NCI-H69 (cell line): ENCODE results near the gene GPR50.

Source experiments
- DNase-seq: peaks from one replicate; lab custom pipeline; 2025; lab: John Stamatoyannopoulos, UW

The GPR50 gene

GRCh38 chrX:151176231-151176750 lies at the start of gene GPR50:
Gene GPR50, plus strand, starts transcription at chrX:151176584. Its CDS starts 138 bp downstream, at chrX:151176722.
- peak; percentile 56 for DNase-seq

DNA sequence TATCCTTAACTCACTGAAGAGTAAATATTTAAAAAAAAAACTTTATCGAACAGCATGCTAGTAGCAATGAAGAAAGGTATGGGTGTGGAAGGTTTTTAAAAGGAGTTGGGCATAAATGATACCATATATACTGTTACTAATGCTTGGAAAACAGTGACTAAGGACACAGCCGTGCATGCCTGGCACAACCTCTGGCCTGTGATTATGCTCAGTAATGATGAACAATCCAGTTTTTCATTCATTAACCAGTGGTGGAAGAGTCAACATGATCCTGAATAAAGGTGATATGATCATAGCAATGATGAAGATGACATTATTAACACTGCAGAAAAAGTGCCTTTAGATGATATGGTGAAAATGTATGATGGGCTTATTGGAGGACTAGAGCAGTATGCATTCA lies 43.9 kb upstream of the GPR50 start:
- DNase-seq: no peak

GRCh38 chrX:151151665-151152267 lies 24.6 kb upstream of the GPR50 start:
- peak; percentile 50 for DNase-seq

DNA sequence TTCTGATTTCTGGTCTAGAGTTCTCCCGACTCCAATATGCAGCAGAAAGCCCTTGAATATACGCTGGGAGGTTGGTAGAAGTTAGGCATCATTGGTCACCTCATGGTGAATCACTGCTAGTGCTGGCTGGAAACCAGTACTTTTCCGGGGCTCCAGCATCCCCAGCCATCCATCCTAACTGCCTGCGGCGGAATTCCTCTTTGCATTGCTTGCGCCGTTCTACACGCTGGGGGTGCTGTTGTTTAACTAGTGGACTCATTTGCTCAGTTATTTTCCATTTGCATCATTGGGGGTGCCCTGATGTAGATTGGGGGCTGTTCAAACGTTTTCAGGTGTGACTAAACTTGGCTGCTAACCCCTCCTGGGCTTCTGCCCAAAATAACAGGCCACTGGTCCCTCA lies 23.3 kb upstream of the GPR50 start:
- DNase-seq: peak; percentile 23

DNA sequence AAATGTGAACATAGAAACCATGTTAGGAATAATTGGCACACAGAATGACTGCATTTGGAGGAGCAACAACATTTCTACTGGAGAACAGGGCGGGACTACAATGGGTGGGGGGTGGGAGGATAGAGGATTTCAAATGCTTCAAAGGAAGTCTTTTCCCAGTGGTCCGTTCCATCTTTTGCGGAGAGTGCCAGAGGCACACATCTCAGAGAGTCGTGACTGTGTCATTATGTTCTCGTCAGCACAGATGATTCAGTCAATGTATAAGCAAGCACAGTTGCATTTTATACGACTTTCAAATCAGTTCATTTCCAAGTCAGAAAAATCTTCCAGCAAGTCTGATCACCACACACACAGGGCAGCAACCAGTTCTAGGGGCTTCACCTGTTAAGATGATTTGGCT lies 22.7 kb upstream of the GPR50 start:
- DNase-seq: no peak

DNA sequence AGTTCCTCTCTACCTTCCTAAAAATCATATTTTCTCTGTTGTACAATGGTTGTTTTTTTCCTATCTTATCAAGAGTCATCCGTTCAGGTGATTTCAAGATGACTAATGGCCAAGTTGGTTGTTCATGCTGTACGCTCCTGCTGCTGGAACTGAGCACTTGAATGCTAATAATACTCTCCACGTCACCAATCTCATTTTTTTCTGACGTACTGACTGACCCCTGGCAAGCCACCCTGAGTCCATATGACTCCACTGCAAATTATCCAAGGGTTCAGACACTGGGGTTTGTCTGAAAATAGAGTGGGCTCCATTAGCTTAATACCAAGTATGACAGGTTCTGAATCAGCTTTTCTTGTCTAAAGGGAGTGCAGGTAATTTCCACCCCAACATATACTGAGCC lies 21.1 kb upstream of the GPR50 start:
- DNase-seq: no peak

DNA sequence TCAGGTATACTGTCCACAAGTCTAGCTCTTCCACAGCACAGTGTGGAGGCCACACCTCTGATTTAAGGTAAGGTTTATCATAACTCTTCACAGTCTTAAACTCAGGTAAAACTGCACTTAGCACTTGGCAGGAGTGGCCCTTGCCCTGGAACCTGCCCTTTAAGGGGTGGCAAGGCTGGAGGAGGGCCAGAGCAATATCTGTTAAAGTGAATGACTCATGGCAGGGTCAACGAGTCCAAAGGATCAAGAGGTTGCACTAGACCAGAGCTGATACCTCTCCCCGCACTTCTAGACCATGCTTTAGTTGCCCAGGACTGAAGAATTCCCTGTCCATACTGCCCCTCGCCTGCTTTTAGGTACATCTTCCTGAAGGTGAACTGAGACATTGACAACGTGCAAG lies 14.7 kb upstream of the GPR50 start:
- DNase-seq: no peak

DNA sequence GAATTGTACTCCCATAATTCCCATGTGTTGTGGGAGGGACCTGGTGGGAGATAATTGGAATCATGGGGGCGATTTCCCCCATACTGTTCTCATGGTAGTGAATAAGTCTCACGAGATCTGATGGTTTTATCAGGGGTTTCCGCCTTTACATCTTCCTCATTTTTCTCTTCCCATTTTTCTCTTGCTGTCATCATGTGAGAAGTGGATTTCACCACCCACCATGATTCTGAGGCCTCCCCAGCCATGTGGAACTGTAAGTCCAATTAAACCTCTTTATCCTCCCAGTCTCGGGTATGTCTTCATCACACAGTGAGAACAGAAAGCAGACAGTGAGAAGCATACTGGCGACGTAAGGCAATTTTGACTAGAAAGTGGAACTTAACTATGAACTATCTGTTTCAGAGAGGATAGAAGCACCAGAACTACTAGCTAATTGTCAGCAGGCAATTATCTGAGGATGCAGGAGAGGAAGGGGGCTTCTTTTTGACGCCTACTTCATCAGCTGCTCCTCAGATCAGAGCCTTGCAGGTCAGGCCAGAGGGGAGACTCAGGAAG lies 8.5 kb upstream of the GPR50 start:
- DNase-seq: no peak

DNA sequence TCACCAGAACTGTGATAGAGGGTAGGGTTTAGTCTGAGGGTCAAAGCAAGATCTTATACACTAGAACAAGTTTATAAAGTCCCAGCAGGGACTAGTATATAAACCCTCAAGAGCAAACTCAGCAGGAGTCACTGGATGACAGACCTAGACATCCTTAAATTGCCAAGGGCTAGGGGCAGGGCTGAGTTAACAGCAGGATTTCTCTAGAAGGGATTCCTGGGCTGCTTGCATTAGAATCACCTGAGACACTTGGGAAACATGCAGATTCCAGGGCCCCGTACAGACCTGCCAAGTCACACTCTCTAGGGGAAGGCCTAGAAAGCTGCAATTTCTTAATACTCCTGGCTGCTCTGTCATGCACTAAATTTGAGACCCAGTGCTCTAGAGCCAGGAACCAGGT lies 6.6 kb upstream of the GPR50 start:
- DNase-seq: no peak

DNA sequence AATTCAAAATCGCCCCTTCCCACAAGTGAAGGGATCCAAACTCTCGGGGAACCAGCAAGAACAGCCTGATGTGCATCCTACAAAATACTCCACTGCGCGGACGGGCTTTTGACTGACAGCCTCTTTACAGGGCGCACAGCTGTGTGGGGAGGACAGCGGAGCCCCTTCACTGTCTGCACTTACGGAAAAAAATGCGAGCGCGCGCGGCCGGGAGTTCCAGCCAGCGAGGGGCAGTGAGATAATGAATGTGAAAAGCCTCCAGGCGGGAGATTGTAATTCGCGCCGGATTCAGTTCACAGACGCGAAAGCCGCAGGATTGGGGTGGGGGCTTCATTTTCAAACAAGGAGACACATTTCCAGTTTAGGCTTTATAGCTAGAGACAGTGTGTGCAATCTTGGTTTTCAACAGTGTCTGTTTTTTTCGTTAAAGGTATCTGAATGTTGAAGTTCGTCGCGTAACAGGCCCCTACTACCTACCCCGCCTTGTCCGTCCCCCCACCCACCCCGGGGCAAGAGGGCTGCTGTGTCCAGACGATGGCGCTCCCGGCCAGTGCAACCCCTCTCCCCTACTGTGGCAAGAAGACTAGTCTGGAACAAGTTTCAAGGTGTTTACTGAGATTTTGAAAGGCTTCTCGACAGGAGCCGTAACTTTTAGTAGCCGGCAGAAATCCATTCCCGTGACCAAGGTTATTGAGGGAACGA lies 1.7 kb upstream of the GPR50 start:
- DNase-seq: peak; percentile 3

- DNase-seq: no peak
These were observed 911 bp upstream of the GPR50 start for GRCh38 chrX:151175283-151176062.

DNA sequence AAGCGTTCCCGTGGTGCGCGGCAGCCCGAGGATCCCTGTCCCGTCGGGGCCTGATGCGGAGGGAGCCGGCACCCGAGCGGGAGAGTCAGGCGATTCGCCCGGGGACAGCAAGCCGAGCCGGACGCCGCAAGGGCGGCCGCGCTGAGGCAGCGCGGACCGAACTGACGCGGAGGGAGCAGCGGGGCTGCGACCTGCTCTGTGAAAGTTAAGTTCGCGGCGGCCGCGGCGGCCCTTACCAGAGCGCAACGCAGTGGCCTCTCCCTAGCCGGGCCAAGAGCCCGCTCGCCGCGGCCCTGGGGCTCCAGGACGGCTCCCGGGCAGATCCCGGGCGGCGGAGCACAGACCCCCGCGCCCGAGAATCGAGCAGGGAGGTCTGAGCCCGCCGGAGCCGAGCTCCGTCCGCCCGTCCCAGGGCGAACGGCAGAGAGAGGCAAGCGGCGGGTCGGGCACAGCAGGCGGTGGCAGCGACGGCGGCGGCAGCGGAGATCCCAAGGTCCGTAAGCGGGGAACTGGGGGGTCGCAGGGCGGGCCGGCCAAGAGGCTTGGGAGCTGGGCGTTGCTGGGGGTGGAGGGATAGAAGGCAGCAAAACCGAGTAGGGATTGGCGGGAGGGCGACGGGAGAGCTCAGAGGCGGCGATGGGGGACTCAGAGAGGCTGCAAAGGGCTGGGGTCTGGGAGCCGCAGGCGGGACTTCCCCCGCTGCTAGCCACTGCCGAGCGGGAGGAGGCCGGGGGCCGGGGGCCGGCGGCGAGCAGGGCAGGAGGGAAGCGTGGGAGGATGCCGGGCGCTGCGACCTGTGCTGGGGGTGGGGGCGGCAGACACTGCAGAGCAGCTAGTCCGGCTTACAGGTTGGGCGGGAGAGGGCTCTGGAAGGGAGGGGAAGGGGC lies 1.0 kb downstream of the GPR50 start:
- peak; percentile 19 for DNase-seq

DNA sequence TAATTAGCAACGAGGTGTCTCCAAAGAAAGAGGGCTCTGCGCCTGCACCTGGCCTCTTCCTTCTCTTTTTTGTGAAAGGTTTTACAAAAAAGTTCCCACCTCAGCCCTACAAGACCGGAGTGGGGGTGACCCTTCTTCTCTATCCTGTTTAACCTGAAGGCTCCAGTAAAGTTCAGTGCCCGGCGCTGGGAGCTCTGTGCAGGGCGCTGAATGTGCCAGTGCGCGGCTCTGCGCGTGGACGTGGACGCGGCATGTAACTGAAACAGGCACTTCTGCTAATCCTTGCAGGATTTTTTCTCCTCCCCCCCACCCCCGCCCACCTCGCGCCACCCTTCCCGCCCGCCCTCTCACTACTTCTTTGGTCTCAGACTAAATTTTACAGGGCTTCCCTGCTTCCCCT lies 2.4 kb downstream of the GPR50 start:
- no peak for DNase-seq

DNA sequence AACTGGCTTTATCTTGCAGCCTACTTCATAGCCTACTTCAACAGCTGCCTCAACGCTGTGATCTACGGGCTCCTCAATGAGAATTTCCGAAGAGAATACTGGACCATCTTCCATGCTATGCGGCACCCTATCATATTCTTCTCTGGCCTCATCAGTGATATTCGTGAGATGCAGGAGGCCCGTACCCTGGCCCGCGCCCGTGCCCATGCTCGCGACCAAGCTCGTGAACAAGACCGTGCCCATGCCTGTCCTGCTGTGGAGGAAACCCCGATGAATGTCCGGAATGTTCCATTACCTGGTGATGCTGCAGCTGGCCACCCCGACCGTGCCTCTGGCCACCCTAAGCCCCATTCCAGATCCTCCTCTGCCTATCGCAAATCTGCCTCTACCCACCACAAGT lies 4.0 kb downstream of the GPR50 start:
- no peak for DNase-seq

- DNase-seq: no peak
These were observed 4.7 kb downstream of the GPR50 start for GRCh38 chrX:151181088-151181487.

- DNase-seq: no peak
These were observed 6.9 kb downstream of the GPR50 start for GRCh38 chrX:151183233-151183753.

DNA sequence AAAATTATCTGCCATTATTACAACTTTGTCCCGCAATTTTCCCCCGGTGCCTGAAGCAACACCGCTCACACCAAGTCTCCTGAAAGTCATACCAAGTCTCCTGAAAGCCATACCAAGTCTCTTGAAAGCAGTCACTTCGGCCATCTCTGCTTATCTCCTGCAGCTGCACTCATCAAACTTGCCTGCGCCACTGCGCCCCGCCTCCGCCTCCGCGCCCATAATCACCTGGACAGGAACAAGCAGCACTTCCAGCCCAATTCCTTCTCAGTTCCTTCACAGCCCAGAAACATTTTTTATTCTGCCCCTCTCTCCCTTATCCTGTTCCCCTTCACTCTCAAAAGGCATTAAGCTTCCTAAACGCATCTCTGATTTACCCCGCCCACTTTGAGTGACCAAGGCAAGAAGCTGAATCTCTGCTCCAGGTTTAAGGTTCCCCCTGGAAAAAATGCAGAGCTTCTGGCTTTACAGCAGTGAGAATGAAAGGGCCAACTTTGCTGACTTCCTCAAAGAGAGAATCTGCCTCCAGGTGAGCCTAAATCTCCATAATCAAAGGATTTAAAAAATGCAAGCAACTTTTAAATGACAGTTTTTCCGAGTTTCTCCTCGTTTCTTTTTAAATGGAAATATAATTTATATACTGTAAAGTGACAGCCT lies 7.7 kb downstream of the GPR50 start:
- no peak for DNase-seq

DNA sequence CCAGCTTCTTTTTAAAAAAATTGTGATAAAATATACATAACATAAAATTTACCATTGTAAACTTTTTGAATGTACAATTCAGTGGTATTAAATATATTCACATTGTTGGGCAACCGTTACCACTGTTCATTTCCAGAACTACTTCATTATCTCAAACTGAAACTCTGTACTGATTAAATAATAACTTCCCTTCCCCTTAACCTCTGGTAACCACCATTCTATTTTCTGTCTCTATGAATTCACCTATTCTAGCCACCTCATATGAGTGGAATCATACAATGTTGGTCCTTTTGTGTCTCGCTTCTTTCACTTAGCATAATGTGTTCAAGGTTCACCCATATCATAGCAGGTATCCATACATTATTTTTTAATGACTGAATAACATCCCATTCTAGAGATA lies 8.3 kb downstream of the GPR50 start:
- no peak for DNase-seq

- DNase-seq: no peak
These were observed 30.5 kb downstream of the GPR50 start for GRCh38 chrX:151206871-151207270.

- no peak for DNase-seq
These were observed 49.5 kb downstream of the GPR50 start for GRCh38 chrX:151225843-151226242.

DNA sequence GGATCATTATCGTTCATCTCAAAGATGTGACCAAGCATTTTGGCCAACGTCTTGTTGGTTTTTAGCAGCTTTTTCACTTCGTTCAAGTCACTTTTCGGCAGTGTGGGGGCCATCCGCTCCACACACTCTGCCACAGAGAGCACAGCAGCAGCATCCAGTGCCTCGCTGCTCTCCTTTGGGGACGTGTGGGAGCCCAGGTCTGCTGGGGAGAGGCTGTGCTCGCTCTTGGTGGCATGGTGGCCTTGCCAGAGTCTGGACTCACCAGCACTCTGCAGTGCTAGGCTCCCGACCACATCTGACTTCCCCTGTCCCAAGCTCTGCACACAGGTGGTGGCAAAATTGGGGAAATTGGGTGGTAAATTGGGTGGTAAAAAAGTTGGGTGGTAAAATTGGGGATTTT lies 50.6 kb downstream of the GPR50 start:
- no peak for DNase-seq
